Esophagus squamous epithelium (tissue), 4 donors: ENCODE measurements around the gene SLC1A3.

Source experiments
- CTCF ChIP-seq, 6 experiments: fragments of 450-650 bp in 4 of 6; fragments of 200-600 bp in 2 of 6; sonication (generic) in 2 of 6; IDR thresholded peaks; one replicate each; pipeline ENCODE4 v1.5.1; 2016 to 2019; ENCODE audit warnings: antibody characterized with exemption in 6 of 6, mild to moderate bottlenecking in 4 of 6, moderate library complexity in 4 of 6
- POLR2A ChIP-seq, 4 donors: fragments of 450-650 bp; IDR thresholded peaks; one replicate each; pipeline ENCODE4 v1.6.1; 2017; ENCODE audit warnings: antibody characterized with exemption in 4 of 4, mild to moderate bottlenecking in 4 of 4, moderate library complexity in 3 of 4

GRCh38 chr5:36606428-36607113 is at the start of gene SLC1A3:
- TF ChIP-seq CTCF (IDR thresholded peaks at IDR 0.05), result no peak
- TF ChIP-seq POLR2A (IDR thresholded peaks at IDR 0.05), result peak in 3 of 4 donors; percentile 20 to 76 (median 68)
